KG1 (cell line): ENCODE data around the gene ADGRE3.

Experiments used
- DNase-seq: peaks from one replicate; lab custom pipeline; 2025; lab: John Stamatoyannopoulos, UW

ADGRE3 gene

DNA sequence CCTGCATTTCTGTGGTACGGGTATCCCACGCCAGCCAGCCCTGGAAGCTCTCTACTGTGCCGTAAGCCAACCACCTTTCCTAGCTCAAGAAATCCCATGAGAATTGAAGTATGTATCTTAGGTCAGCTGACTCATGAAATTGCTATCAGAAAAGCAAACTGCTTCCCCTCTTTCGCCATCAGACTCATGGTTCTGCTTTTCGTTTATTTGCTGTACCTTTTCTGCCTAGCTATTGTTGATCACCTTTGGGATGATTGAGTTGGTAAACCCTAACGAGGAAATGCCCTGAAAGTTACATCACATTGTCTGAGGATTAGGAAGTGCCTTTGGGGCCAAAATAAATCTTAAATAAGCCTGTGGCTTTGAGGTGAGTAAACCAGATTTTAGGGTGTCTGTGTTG, at the start of gene ADGRE3:
ADGRE3 (minus strand) TSS at position 81 of the 400 bp plus-strand sequence; CDS start at position 7, 74 bp downstream.
- DNase-seq, result no peak

DNA sequence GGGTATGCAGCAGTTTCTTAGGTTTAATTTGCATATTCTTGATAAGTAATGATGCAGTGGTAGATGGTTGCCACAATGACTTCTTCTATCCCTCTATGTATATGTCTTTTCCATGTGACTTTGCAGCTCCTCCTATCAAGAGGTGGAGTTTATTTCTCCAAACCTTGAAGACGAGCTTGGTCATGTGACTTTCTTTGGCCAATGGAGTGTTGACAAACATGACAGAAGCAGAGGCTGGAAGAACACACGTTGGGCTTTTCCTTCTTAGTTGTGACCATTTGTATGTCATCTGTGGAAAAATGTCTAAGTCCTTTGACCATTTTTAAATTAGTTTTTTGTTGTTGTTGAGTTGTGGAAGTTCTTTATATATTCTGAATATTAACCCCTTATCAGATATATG, 47.5 kb upstream of the ADGRE3 start:
- no peak for DNase-seq

DNA sequence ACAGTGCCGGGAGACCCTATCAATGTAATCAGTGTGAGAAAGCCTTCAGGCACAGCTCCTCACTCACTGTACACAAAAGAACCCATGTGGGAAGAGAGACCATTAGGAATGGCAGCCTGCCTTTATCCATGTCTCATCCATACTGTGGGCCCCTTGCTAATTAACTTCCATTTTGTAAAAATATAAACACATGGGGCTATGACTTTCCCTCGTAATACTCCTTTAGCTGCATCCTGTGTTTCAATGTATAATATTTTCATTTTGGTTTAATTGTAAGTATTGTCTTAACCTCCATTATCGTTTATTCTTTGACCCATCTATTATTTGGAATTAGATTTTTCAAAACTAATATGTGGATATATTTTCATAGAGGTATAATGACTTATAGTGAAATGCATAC, 44.5 kb upstream of the ADGRE3 start:
- DNase-seq, result no peak

- no peak for DNase-seq
These were observed 44.0 kb upstream of the ADGRE3 start for GRCh38 chr19:14718522-14719116.

GRCh38 chr19:14715841-14716240, 41.2 kb upstream of the ADGRE3 start:
- no peak for DNase-seq

- DNase-seq, result no peak
These were observed 29.8 kb upstream of the ADGRE3 start for GRCh38 chr19:14704450-14704849.

DNA sequence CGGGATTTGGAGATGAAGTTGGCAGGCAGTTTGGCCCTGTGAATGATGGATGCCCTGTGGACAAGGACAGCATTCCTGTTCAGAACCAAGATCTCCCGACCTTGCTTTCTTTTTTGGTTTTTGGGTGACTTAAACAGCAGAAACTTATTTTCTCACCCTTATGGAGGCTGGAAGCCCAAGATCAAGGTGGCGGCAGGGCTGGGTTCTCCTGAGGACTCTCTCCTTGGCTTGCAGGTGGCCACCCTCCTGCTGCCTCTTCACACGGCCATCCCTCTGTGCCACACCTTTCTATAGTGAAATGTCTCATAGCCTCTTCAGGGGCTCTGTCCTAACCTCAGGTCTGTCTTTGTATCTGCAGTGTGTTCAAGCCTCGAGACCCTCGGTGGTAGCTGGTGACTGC, 29.2 kb upstream of the ADGRE3 start:
- no peak for DNase-seq

DNA sequence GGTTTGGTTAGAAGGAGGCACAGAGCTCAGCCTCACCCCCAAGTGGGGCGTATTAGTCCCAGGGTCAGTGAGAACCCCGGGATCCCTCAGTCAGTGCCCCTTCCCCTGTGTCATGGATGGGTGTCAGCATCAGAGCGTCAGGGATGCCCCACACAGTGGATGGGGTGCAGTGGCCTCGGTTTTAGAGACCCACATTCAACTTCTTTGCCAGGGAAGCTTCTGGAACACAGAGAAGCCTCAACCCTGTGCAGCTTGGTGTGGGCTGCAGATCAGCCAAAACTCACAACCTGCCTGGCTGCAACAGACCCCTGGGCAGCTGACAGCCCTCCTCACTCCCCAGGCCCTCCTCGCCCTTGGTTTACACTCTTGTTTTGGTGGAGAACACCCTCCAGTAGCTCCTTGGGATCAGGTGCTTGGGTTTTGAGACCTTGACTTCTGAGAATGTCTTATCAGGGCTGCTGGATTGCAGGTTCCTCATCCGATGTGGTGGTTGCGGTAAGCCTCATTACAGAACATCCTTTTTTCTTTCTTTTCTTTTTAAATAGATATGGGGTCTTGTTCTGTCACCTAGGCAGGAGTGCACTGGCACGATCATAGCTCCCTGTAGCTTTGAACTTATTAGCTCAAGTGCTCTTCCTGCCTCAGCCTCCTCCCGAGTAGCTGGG, 26.2 kb upstream of the ADGRE3 start:
- no peak for DNase-seq

GRCh38 chr19:14699641-14700040, 25.0 kb upstream of the ADGRE3 start:
- DNase-seq, result no peak

DNA sequence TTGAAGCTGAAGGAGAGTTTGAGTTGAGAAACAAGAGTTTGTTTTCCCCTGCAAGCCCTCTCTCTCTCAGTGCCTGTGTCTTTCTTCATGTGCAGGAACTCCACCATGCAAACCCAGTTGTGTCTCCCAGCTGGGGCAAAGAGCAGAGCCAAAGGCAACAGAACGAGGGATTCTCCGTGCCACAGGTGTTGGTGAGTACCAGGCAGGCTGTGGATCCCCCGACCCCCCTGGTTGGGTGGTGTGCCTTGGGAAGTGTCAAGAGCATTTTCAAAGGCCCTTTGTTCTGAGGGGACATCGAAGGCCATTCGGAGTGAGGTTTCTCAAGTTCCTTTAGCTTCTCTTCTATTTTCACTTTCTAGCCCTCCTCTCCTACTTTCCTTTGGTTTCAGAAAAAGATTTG, 20.8 kb upstream of the ADGRE3 start:
- no peak for DNase-seq

GRCh38 chr19:14694641-14695266, 20.1 kb upstream of the ADGRE3 start:
- no peak for DNase-seq

- peak; percentile 95 for DNase-seq
These were observed 15.2 kb upstream of the ADGRE3 start, which contains the start of gene ZNF333 for GRCh38 chr19:14689598-14690503. ZNF333 (plus strand) TSS chr19:14690048; CDS start chr19:14693492, 3,444 bp downstream.

GRCh38 chr19:14686411-14686810, 11.8 kb upstream of the ADGRE3 start:
- peak; percentile 18 for DNase-seq

- DNase-seq, result no peak
These were observed 8.8 kb upstream of the ADGRE3 start for GRCh38 chr19:14683439-14683838.

- no peak for DNase-seq
These were observed 7.4 kb upstream of the ADGRE3 start for GRCh38 chr19:14682084-14682483.

DNA sequence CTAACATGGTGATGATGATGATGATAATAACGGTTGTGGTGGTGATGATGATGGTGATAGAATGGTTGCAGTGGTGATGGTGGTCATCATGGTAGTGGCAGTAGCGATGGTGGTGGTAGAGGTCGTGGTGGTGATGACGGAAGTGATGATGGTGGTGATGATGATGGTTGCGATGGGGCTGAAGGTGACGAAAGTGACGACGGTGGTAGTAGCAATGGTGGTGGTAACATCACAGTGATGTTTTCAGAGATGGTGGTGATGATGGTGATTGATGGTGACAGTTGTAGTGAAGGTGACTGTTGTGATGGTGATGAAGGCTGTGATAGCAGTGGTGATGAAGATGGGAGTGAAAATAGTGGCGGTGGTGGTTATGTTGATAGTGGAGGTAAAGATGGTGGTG, 3.6 kb upstream of the ADGRE3 start:
- DNase-seq, result no peak

GRCh38 chr19:14677464-14677863, 2.8 kb upstream of the ADGRE3 start:
- no peak for DNase-seq

DNA sequence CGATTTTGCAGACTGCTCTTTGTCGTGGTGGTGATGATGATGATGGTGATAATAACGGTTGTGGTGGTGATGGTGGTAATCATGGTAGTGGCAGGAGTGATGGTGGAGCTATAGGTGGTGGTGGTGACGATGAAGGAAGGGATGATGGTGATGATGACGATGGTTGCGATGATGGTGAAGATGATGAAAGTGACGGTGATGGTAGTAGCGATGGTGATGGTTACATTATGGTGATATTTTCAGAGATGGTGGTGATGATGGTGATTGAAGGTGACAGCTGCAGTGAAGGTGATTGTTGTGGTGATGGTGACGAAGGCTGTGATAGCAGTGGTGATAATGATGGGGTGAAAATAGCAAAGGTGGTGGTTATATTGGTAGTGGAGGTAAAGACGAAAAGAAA, 2.1 kb upstream of the ADGRE3 start:
- DNase-seq, result no peak

GRCh38 chr19:14673088-14673487, 1.6 kb downstream of the ADGRE3 start:
- DNase-seq, result no peak

GRCh38 chr19:14672188-14672872, 2.3 kb downstream of the ADGRE3 start:
- no peak for DNase-seq

- no peak for DNase-seq
These were observed 4.2 kb downstream of the ADGRE3 start for GRCh38 chr19:14670408-14670807.

GRCh38 chr19:14669940-14670339, 4.7 kb downstream of the ADGRE3 start:
- DNase-seq, result no peak
